ENCODE results near the gene NDUFS6.
"Not testable (repeated sequence)": the region's sequence is repeated elsewhere in the genome, so short reads cannot be mapped to it uniquely, and the experiment has no call there.

Gene NDUFS6

GRCh38 chr5:1842004-1842819 lies 41.0 kb downstream of the NDUFS6 start:
- H3K4me3 ChIP-seq (ENCODE audit: low read depth, low read length): no peak overlapping the region
- H3K9me3 ChIP-seq (ENCODE audit: severe bottlenecking): no peaks in the 10 kb centered on the region
- H3K27me3 ChIP-seq (ENCODE audit: insufficient read depth, low read depth, severe bottlenecking): no peaks in the 10 kb centered on the region
- no peak for DNase-seq
- TF ChIP-seq, protein P1, sequence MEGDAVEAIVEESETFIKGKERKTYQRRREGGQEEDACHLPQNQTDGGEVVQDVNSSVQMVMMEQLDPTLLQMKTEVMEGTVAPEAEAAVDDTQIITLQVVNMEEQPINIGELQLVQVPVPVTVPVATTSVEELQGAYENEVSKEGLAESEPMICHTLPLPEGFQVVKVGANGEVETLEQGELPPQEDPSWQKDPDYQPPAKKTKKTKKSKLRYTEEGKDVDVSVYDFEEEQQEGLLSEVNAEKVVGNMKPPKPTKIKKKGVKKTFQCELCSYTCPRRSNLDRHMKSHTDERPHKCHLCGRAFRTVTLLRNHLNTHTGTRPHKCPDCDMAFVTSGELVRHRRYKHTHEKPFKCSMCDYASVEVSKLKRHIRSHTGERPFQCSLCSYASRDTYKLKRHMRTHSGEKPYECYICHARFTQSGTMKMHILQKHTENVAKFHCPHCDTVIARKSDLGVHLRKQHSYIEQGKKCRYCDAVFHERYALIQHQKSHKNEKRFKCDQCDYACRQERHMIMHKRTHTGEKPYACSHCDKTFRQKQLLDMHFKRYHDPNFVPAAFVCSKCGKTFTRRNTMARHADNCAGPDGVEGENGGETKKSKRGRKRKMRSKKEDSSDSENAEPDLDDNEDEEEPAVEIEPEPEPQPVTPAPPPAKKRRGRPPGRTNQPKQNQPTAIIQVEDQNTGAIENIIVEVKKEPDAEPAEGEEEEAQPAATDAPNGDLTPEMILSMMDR (IDR thresholded peaks at IDR 0.05; ENCODE audit: low read depth, low read length): no peak
- H3K27ac ChIP-seq: no peak overlapping the region
- H3K36me3 ChIP-seq: no peaks in the 10 kb centered on the region

DNA sequence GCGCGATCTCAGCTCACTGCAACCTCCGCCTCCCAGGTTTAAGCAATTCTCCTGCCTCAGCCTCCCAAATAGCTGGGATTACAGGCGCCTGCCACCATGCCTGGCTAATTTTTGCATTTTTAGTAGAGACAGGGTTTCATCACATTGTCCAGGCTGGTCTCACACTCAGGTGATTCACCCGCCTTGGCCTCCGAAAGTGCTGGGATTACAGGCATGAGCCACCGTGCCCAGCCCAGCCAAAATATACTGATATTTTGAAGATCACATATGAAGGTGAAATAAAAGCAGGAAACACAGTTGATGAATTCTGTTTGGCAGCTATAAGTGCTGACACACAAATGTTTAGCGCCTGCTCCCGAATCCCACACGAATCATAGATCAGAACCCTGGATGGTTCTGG lies 42.6 kb downstream of the NDUFS6 start:
- not testable (repeated sequence) for H3K27me3 ChIP-seq (ENCODE audit: insufficient read depth, low read depth, severe bottlenecking); H3K4me3 ChIP-seq (ENCODE audit: low read depth, low read length); H3K9me3 ChIP-seq (ENCODE audit: severe bottlenecking); H3K27ac ChIP-seq; H3K36me3 ChIP-seq; DNase-seq

DNA sequence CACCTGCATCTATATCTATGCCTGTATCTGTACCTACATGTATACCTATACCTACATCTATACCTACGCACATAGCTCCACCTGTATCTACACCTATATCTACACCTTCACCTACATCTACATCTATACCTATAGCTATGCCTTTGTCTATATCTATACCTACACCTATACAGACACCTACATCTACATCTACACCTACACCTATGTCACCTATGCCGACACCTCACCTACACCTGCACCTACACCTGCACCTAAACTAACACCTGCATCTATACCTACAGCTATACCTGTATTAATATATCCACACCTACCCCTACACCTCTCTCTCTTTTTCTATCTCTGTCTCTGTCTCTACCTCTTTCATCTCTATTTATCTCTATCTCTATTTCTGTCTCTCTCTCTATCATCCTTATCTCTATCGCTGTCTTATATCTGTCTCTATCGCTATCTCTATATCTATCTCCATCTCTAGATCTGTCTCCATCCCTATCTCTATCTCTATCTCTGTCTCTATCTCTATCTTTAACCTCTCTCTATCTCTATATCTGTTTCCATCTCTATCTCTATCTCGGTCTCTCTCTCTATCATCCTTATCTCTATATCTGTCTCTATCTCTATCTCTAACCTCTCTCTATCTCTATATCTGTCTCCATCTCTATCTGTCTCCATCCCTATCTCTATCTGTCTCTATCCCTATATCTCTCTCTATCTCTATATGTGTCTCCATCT lies 43.7 kb downstream of the NDUFS6 start:
- Histone ChIP-seq H3K36me3 (no peaks in the 10 kb centered on the region), H3K27ac (no peak overlapping the region), H3K27me3 (ENCODE audit: insufficient read depth, low read depth, severe bottlenecking) (peaks cover 3% of the 10 kb centered on the region), H3K4me3 (ENCODE audit: low read depth, low read length) (no peak overlapping the region), H3K9me3 (ENCODE audit: severe bottlenecking) (no peaks in the 10 kb centered on the region)
- TF ChIP-seq, protein P1 (IDR thresholded peaks at IDR 0.05; ENCODE audit: low read depth, low read length): no peak
- DNase-seq: no peak

- no peaks in the 10 kb centered on the region for H3K36me3 ChIP-seq
- TF ChIP-seq, protein P1 (IDR thresholded peaks at IDR 0.05; ENCODE audit: low read depth, low read length): no peak
- H3K27me3 ChIP-seq (ENCODE audit: insufficient read depth, low read depth, severe bottlenecking): peaks cover 3% of the 10 kb centered on the region
Measured at GRCh38 chr5:1845696-1846095, 44.5 kb downstream of the NDUFS6 start.

GRCh38 chr5:1846583-1846982 lies 45.4 kb downstream of the NDUFS6 start:
- TF ChIP-seq, protein P1 (IDR thresholded peaks at IDR 0.05; ENCODE audit: low read depth, low read length): no peak
- no peaks in the 10 kb centered on the region for H3K9me3 ChIP-seq (ENCODE audit: severe bottlenecking)
- no peaks in the 10 kb centered on the region for H3K36me3 ChIP-seq
- DNase-seq: no peak
- peaks cover 3% of the 10 kb centered on the region for H3K27me3 ChIP-seq (ENCODE audit: insufficient read depth, low read depth, severe bottlenecking)
- no peak overlapping the region for H3K4me3 ChIP-seq (ENCODE audit: low read depth, low read length)
- H3K27ac ChIP-seq: no peak overlapping the region

More at GRCh38 chr5:1845696-1846095, 44.5 kb downstream of the NDUFS6 start:
- no peak for DNase-seq
- Histone ChIP-seq H3K27ac (no peak overlapping the region), H3K9me3 (ENCODE audit: severe bottlenecking) (no peaks in the 10 kb centered on the region), H3K4me3 (ENCODE audit: low read depth, low read length) (no peak overlapping the region)

DNA sequence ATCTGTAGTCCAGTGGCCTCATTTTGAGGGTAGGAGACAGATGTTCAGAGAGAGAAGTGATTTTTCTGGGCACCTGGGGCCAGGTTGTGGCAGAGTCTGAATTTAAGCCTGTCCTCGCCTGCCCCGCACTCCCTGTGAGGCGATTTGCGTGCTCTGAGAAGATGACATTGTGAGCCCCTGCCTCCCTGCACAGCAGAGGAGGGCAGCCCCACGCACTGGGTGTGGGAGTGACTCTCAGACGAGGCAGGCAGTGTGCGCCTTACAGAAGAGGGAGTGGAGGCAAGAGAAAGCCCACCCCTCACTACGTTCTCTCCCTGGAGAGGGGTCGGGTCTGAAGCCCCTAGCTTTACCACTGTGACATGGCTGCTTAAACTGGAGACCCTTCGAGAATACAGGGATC lies 45.8 kb downstream of the NDUFS6 start:
- no peak for DNase-seq
- TF ChIP-seq, protein P1 (IDR thresholded peaks at IDR 0.05; ENCODE audit: low read depth, low read length): no peak
- Histone ChIP-seq H3K27me3 (ENCODE audit: insufficient read depth, low read depth, severe bottlenecking) (peaks cover 3% of the 10 kb centered on the region), H3K4me3 (ENCODE audit: low read depth, low read length) (no peak overlapping the region), H3K9me3 (ENCODE audit: severe bottlenecking) (no peaks in the 10 kb centered on the region), H3K36me3 (no peaks in the 10 kb centered on the region), H3K27ac (no peak overlapping the region)

Measured in WERI-Rb-1 (cell line).